Bronchial smooth muscle cell (primary cell): ENCODE data around the gene SYNM. TPM values are rescaled to one million over a fixed set of nuclear protein-coding genes. Genes with fewer than 3 reads are reported as not detected.

Source experiments
- total RNA-seq: library from RNA; depleted of rRNA; stranded (reverse); fragments of >200 nt; gene quantifications from 2 replicates; pipeline ENCODE4 v1.2.1, GENCODE V29; 2014

SYNM gene, protein sequence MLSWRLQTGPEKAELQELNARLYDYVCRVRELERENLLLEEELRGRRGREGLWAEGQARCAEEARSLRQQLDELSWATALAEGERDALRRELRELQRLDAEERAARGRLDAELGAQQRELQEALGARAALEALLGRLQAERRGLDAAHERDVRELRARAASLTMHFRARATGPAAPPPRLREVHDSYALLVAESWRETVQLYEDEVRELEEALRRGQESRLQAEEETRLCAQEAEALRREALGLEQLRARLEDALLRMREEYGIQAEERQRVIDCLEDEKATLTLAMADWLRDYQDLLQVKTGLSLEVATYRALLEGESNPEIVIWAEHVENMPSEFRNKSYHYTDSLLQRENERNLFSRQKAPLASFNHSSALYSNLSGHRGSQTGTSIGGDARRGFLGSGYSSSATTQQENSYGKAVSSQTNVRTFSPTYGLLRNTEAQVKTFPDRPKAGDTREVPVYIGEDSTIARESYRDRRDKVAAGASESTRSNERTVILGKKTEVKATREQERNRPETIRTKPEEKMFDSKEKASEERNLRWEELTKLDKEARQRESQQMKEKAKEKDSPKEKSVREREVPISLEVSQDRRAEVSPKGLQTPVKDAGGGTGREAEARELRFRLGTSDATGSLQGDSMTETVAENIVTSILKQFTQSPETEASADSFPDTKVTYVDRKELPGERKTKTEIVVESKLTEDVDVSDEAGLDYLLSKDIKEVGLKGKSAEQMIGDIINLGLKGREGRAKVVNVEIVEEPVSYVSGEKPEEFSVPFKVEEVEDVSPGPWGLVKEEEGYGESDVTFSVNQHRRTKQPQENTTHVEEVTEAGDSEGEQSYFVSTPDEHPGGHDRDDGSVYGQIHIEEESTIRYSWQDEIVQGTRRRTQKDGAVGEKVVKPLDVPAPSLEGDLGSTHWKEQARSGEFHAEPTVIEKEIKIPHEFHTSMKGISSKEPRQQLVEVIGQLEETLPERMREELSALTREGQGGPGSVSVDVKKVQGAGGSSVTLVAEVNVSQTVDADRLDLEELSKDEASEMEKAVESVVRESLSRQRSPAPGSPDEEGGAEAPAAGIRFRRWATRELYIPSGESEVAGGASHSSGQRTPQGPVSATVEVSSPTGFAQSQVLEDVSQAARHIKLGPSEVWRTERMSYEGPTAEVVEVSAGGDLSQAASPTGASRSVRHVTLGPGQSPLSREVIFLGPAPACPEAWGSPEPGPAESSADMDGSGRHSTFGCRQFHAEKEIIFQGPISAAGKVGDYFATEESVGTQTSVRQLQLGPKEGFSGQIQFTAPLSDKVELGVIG (N-terminal part only)
- total RNA-seq: 2.2 and 2.5 TPM in 2 replicates

GRCh38 chr15:99104788-99105513, at the start of gene SYNM:
Gene SYNM (plus strand): TSS chr15:99105080. CDS start chr15:99105200, 120 bp downstream.

Other genes with a start within 250 kb of the SYNM start
- not detected in 2 replicates for gene PGPEP1L, start 97.3 kb upstream of the SYNM start, total RNA-seq
- 24.7 and 26.4 TPM in 2 replicates for gene TTC23, start 144.5 kb downstream of the SYNM start, total RNA-seq
- gene LRRC28, start 146.4 kb downstream of the SYNM start, total RNA-seq: 11.3 and 14.3 TPM in 2 replicates